CD4-positive, alpha-beta T cell treated with Interleukin-17A for 4 hours (primary cell): Measurements from ENCODE around the gene JDP2.
"Not testable (repeated sequence)": the region's sequence is repeated elsewhere in the genome, so short reads cannot be mapped to it uniquely, and the experiment has no call there.

ENCODE experiments used
- DNase-seq: peaks from one replicate; pipeline ENCODE4 v3.0.0-alpha.2; 2020; ENCODE audit warnings: mixed read lengths

The JDP2 gene

DNA sequence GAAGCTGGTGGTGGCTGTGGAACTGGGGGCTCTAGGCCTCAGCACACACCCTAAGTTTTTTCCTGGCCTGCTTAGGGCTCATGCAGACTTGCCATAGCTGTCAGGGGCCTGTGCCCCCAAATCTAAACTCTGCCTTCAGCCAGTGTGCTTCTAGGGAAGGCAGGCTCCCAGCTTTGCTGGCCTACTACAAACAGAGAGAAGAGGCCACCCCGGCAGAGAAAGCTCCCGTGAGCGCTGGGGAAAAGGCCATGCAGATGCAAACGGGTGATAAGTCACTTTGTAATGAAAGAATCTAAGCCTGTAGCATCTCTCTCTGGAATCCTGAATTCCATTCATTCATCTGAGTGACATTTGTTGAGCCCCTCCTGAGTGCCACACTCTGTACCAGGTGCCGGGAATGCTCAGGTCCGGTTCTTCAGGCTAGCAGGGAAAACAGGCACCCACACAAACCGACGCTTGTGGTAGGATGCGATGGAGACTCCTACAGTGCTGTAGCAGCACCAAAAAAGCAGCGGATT lies 29.9 kb downstream of the JDP2 start:
- DNase-seq = no peak

DNA sequence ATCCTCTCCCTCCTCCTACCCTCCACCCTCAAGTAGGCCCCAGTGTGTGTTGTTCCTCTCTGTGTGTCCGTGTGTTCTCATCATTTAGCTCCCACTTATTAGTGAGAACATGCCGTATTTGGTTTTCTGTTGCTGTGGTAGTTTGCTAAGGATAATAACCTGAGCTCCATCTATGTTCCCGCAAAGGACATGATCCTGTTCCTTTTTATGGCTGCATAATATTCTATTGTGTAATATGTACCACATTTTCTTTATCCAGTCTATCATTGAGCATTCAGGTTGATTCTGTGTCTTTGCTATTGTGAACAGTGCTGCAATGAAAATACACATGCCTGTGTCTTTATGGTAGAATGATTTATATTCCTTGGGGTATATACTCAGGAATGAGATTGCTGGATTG lies 30.5 kb downstream of the JDP2 start:
- DNase-seq = no peak

DNA sequence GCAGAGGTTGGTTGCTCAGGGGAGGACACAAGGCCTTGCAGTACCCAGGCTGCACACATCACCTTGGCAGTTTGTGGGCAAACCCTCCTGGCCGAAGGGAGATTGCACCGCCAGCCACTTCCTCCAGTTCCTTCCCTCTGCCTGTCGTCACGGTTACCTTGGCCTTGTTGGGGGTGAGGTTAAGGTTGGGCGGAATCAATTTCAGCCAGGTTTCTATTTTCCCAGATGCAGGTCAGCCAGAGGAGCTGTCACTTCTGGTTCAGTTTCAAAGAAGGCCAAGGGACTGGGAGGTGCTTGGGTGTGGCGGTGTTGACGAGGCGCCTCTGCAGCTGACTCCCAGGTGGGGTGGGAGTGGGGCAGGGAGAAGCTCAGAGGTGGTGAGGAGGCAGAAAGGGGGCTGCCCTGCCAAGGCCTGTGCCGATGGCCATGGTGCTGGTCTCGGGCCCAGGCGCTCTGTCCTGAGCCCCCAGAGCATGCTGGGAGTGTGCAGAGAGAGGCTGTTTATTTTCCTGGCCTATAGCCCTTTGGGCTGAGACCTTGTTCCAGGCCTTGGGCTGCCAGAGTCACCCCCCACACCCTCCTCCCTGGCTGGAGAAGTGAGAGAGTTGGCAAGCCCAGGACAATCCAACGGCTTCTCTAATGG lies 31.4 kb downstream of the JDP2 start:
- DNase-seq = no peak

DNA sequence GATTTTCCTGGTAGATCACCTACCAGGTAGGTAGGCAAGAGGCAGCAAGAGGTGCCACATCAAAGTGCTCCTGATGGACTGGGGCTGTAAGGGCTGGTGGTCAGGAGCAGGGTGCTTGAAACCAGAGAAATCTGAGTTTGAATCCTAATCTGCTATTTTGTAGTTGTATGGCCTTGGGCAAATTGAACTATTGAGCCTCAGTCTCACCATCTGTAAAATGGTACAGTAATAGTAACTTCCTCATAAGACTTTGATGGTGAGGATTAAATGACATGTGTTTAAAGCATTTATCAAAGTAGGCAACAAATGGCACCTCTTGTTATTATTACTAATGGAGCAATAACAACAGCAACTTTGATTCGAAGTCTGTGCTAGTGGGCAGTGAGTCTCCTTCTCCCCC lies 32.0 kb downstream of the JDP2 start:
- no peak for DNase-seq

DNA sequence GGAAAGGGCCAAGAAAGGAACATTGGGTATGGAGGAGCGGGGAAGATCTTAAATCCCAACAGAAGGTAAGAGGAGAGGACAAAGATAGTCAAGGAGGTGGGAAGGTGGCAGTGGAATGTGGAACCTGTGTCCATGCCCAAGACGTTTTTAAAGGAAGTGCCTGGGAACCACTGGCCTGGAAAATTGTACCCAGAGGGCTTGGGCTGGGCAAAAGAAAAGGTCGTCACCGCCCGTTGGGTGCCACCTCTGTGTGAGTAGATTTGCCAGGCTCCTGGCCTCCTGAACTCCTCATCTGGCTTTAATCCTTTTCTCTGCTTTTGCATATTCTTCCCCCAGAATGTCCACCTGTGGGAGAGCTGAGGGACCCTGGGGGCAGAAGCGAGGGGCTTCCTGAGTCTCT lies 32.6 kb downstream of the JDP2 start:
- DNase-seq = no peak

DNA sequence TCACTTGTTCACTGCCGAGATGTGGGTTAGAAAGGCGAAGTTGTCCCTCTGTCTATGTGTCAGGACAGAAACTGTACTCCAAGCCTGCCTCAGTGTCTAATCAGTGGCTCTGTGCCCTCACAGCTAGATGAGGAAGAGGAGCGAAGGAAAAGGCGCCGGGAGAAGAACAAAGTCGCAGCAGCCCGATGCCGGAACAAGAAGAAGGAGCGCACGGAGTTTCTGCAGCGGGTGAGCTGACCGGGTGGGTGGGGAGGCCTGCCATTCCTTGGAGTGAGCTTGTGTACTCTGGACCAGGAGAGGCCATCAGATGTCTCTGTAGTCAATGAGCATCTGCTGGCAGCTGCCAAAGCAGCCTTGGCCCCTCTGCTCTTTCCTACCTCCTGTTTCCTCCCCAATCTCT lies 33.5 kb downstream of the JDP2 start:
- DNase-seq = no peak

DNA sequence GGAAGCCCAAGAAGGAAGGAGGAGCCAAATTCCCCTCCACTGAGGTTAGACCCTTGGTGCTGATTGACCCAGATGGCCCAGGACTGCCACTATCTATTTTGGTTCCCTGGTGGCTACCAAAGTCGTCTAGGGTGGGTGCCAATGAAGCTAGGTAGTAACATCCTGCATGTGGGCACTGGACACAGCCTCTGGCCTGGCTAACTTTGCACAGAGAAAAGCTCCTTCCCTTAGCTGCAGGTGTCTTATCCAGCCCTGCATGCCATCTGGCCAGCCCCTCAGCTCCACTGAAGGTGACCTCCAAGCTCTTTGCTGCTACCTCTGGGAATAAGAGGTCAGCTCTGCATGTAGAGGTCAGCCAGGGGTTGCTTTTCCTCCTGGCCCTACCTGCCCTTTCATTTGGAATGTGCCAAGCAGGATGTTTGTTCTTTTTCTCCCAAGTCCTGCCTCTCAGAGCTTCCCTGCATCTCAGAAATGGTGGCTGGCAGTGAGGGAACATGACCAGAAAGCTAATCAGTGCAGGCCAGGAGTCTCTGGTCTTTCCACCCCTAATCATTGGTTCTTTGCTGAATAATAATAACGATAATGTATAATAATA lies 34.0 kb downstream of the JDP2 start:
- DNase-seq = no peak

DNA sequence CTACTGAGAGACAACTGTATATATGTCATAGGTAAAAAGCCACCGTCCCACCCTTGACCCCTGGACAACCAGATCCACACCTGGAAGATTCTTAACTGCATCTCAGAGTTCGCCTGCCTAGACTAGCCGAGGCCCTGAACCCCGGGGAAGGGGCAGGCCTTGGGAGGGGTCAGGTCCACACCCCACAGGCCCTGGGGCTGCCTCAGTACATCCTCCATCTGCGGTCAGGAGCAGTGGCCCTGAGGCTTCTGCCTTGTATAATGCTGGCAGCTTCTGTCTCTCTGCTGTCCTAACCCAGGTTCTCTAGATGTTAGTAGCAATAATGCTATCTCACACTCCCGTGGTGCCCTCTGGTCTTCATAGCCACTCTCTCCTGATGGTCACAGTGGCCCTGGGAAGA lies 36.8 kb downstream of the JDP2 start:
- DNase-seq = no peak

DNA sequence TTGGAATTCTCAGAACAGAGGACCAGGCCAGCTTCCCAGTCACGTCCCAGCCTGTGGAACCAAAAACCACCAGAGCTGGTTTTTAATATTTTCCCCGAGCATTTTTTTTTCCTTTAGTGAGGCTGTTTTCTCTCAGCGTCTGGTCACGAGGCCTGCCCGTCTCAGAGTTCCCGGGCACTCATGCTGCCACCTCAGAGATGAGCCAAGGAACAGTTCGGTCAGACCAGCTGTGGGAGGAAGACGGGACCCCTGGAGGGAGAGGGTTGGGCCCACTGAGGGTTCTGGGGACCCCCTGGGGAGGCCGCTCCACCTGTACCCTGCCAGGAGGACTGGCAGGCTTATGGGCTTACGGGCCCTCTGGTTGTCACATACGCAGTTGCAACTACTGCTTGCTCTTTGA lies 39.9 kb downstream of the JDP2 start:
- no peak for DNase-seq

DNA sequence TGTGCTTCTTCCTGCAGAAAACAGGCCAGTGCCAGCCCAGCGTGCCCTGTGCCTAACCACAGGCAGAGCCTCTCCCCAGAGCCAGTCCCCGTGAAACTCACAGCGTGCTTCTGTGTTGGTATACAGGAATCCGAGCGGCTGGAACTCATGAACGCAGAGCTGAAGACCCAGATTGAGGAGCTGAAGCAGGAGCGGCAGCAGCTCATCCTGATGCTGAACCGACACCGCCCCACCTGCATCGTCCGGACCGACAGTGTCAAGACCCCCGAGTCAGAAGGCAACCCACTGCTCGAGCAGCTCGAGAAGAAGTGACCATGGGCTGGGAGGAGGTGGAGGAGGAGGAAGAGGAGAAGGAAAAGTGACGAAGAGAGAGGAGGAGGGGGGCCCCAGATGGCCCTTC lies 41.3 kb downstream of the JDP2 start:
- DNase-seq = no peak

DNA sequence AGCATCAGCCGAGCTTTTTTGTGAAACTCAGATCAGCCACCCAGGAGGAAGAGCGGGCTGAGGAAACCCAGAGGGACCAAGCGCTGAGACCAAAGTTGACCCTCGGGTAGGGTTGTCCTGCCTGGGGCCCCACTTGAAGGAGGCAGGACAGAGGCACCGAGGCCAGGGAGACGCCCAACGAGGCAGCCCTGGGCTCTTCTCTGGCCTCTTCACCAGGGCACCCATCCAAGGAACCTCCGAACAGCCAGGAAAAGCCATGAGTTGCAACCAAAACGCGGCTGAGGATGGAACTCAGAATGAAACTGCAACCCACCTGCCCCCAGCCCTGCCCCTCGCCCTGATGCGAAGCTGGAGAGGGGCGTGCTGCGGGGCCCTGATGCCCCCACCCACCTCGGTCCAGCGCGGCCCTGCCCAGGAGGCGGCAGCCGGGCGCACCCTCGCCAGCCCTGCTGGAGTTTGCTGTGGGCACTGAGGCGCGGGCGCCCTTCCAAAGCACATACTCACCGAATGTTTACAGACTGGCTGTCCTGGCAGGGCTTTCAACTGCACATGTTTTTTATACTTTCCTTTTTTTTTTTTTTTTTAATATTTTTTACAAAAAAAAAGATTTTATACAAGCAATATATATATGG lies 41.9 kb downstream of the JDP2 start:
- no peak for DNase-seq

DNA sequence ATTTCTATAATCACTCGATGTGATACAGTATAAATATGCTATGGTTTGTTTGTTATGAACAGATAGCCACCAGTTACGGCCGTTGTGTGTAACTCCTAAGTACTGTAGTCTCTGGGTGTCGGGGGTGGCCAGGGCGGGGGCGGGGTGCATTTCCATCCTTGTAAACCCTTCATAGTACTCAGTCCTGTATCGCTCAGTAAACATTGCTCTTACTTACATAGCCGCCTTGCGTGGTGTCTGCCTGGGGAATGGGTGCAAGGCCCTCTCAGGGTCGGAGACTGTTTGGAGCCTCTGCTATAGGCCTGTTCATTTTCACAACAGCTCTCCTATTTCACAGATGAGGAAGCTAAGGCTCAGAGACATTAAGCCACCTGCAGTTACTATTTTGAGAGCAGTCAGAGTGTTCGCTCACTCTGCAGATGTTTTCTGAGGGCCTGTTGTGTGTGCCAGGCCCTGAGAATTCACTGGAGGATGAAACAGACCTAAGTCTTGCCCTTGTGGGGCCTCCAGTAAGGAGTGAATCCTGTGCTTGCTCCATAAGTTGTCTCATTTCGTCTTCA lies 42.5 kb downstream of the JDP2 start:
- no peak for DNase-seq

DNA sequence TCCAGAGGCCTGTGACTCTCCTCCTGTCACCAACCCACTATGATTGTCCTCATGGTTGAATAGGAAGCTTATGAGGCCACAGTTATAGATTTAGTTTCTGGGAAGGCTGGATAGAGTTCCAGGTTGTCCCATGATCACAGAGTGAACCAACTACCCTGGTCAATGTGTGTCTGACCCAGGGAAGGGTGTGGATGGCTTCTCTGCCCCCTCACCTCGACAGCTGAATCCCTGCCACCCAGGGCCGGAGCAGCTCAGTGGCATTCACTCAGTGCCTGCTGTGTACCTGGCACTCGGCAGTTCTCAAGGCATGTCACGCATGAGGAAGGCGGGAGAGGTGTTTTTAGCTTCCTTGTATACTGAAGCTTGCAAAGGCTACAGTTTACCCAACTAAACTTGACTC lies 43.2 kb downstream of the JDP2 start:
- no peak for DNase-seq

DNA sequence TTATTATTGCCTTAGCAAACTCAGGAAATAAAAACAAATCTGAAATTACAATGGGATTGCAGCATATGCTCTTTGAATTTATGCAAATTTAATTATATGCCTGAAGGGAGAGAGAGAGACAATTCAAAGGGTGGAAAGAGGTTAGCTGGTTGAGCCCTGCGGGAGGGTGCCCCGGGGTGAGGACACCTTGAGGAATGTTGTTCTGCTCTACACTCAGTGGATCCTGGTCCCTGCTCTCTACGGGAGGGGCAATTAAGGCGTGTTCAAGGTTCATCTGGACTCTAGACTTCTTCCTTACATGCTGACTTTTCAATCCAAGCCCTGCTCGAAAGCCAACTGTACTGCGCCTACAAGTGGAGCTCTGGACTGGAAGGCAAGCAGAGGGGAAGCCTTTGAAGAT lies 46.3 kb downstream of the JDP2 start:
- DNase-seq = not testable (repeated sequence)

DNA sequence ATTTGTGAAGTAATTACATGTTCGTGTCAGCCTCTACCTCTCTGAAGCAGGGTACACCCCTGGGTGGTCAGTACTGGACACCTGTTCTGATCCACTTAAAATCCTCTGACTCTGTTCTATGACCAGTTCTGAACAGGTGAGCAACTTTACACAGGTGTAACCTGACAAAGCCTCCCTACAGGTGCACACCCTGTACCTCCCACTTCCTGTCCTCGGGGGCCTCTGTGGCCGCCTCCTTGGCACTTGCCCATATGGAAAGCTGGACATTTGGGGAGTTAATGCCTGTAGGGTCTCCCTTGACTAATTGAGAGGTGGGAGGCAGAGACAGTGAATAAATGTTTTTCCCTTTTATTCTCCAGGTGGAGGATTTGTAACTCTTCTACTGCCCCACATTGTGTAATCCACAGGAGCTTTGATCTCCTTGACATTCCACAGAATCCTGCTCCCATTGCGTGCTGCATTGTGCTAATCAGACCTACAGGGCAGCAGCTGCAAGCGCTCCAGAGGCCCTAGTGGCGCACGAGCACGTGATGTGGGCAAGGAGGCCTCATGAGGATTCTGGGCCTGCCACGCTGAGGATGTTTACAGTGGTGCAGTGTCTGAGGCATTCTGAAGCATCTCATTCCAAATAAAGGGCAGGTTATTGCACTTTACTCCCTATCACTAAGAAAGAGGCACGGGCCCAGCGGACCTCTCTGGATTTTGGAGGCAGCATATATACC lies 48.6 kb downstream of the JDP2 start:
- DNase-seq = no peak

DNA sequence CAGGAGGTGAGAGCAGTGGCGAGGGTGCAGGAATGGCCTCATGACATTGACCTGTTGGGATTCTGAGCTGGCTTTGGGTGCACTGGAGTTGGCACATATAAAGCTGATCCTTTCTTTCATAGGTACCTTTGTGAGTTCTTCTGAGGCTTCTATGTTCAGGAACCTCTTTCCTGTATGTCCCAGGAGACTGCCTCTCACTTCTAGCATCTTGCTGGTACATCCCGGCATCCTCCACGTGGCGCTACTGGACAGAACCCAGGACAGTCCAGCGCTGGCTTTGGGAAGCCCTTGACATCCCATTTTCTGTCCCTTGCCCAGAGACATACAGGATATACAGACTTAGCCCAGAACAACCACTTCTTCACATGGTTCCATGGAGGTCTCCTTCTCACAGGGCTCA lies 50.1 kb downstream of the JDP2 start:
- DNase-seq = no peak

DNA sequence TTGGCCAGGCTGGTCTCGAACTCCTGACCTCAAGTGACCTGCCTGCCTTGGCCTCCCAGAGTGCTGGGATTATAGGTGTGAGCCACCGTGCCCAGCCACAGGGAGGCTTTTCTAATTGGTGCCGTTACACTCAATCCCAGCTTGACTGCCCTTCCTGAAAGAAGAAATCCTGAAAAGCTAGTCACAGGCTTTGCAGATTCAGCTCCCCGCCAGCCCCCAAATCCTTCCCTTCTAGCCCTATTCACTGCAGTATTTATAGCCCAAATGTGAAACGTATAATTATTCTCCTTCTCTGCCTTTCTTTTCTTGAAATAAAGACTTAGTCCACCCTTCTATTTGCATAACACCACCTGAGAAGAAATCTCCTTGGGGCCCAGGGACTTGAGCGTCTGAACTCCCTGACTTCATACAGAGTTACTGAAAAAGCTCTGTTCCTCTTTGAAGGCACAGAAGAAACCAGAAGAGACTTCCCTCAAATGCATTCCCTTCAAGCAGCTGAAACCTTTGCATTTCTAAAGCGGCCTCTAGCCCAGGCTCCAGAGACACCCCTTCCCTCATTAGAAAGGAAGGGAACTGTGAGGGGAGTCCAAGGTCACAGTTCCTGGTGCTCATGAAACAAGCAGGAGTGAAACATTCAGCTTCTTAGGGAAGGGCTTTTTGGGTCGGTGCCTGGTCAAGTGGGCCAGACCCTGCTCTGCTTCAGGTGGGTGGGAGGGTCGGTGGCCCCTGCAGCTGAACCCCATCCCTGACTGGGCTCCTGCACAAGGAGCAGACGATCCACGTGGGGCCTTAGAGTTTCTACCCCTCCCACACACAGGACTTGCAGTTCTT lies 52.2 kb downstream of the JDP2 start:
- no peak for DNase-seq

DNA sequence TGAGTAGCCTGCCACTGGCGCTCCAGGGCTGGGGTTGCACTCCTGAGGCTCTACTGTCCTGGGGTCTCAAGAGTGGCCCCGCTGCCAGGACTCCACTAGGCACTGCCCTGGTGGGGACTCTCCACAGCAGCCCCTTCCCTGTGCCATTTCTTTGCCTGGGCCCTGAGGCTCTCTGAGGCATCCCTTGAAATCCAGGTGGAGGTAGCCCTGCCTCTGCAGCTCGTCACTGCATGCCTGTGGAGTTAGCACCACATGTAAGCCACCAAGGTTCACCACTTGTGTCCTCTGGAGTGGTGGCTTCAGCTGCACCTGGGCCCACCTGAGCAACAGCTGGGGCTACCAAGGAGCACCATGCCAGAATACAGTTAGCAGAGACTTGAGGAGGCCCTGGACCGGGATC lies 54.5 kb downstream of the JDP2 start:
- no peak for DNase-seq

DNA sequence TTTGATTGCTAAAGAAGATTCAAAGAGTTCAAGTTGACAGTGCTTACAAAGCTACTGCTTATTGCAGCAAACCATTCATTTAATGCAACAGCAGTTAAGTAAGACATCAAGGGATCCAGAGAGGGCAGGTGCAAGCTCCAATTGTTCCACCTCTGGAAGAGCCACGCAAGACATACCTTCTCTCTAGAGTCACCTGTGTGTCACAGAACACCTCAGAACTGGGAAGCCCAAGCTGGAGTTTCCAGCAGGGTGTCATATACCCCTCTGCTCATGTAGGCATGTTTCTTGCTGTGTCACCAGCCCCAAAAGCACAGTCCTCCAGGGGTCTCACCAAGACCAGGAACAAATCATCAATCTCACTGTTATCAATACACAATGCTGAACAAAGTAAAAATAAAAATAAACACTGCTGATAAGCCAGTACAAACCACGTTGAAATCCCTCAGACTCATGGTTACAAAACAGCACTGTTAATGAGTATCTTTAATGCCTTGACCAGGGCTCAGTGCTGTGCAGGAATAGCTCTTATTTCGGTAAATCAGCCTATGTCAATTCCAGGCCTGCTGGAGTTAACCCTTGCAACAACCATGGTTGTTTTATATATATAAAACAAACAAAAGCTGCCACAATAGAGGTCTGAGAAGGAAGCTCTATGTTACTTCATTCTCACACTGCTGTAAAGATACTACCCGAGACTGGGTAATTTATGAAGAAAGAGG lies 57.0 kb downstream of the JDP2 start:
- DNase-seq = no peak

DNA sequence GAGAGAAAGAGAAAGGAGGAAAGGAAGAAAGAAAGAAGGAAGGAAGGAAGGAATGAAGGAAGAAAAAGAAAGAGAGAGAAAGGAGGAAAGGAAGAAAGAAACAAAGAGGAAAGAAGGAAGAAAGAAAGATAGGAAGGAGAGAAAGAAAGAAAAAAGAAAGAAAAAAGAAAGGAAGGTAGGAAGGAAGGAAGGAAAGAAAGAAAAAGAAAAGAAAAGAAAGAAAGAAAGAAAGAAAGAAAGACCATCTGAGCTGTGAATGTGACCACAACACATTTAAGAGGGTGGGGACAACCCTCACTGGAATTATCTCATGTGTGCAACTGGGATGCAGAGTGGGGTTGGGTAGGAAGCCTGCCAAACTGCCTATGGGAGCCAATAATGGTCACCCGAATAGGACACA lies 58.5 kb downstream of the JDP2 start:
- no peak for DNase-seq

DNA sequence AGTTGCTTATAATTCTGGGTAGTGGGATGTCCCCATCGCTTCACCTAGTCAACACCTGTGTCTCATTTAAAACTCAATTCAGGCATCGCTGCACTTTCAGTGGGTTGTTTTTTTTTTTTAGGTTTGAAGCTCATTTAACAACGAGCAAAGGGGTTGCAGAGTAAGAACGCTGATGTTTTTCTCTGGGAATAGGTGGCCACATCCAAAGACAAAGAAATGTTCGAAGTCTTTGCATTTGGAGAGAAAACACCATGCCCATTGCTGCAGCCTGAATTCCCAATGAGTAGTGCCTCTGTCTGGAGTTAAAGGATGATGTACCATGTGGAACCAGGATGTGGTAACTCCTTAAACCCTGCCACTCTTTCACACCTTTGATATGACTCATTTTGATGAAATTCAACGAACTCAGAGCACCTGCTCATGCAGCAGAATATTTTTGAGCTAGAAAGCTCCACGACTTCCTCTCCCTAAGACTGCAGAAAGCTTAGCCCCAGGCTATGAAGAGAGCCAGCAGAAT lies 59.4 kb downstream of the JDP2 start:
- DNase-seq = peak; percentile 4

DNA sequence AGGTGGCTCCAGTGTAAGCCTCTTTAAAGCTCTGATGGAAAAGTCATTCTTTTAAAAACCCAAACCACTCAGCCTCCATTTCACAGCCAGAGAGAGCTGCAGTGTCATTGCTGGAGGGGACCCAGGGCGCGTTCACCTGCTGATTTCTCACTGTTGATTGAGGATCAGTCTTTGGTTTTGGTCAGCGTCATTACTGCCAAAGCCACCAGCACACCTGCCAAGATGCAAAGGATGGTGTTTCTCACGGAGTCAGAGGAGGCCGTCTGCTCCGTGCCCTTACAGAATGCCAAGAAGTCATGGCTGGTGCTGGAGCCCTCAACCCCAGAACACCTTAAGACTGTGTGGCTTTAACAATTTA lies 61.6 kb downstream of the JDP2 start:
- DNase-seq = no peak
